Gastrocnemius medialis (tissue), 4 donors: ENCODE data around the gene STX12. TPM values are rescaled to one million over a fixed set of nuclear protein-coding genes. Genes with fewer than 3 reads are reported as not detected.

Experiments used
- ATAC-seq, 2 donors: fragments of 150-250 bp; one replicate each; pipeline ENCODE4 v1.9.1; 2016
- DNase-seq, 2 donors: peaks; one replicate each; pipeline ENCODE4 v3.0.0-alpha.2; 2019
- H3K27ac ChIP-seq, 4 donors: fragments of 200-600 bp; sonication (generic); 1 replicate in 1 of 4; 2 replicates in 3 of 4; pipeline ENCODE4 v1.5.1; 2016 to 2018; ENCODE audit warnings: mild to moderate bottlenecking in 2 of 4, moderate library complexity in 1 of 4
- H3K27me3 ChIP-seq, 3 donors: fragments of 200-600 bp; sonication (generic) in 2 of 3; 1 replicate in 1 of 3; 2 replicates in 2 of 3; pipeline versions ENCODE4 v1.5.1 to v1.6.0; 2016 to 2019; ENCODE audit warnings: mild to moderate bottlenecking in 1 of 3, moderate library complexity in 1 of 3
- H3K36me3 ChIP-seq, 2 donors: fragments of 200-600 bp; sonication (generic) in 1 of 2; one replicate each; pipeline ENCODE4 v1.5.1; 2017 to 2018
- H3K4me1 ChIP-seq, 2 donors: fragments of 200-600 bp; sonication (generic) in 1 of 2; one replicate each; pipeline ENCODE4 v1.5.1; 2016 to 2017; ENCODE audit warnings: mild to moderate bottlenecking in 2 of 2
- H3K4me3 ChIP-seq, 4 donors: fragments of 200-600 bp; sonication (generic) in 3 of 4; 1 replicate in 1 of 4; 2 replicates in 3 of 4; pipeline ENCODE4 v1.5.1; 2016 to 2019; ENCODE audit warnings: mild to moderate bottlenecking in 2 of 4
- H3K9me3 ChIP-seq, 3 donors: fragments of 200-600 bp; sonication (generic) in 2 of 3; 1 replicate in 1 of 3; 2 replicates in 2 of 3; pipeline ENCODE4 v1.5.1; 2016 to 2019
- POLR2A ChIP-seq, 2 donors: fragments of 450-650 bp; IDR thresholded peaks; one replicate each; pipeline ENCODE4 v1.6.1; 2017; ENCODE audit warnings: antibody characterized with exemption in 2 of 2, mild to moderate bottlenecking in 2 of 2, moderate library complexity in 2 of 2
- in situ Hi-C, 4 donors: fragments of 200-750 bp; cut with MboI; loops; one replicate each; pipeline versions ENCODE4 v1.15.0 to v1.8.0; 2017; ENCODE audit warnings: low sequenced_read_pairs in 4 of 4
- intact Hi-C: fragments of 100-400 bp; cut with DNase I; formaldehyde crosslinking; loops from one replicate; pipeline ENCODE4 v1.15.1; 2023; ENCODE audit warnings: low total_unique reads
- total RNA-seq, 4 donors: library from RNA; depleted of rRNA; stranded (reverse); fragments of >200 nt; gene quantifications; one replicate each; pipeline versions ENCODE4 v1.1.0 to v1.2.3, GENCODE V29; 2016
- TF ChIP-seq, protein P1 (sequence below), 5 experiments: fragments of 450-650 bp in 3 of 5; fragments of 200-600 bp in 2 of 5; sonication (generic) in 2 of 5; IDR thresholded peaks in 4 of 5; conservative IDR thresholded peaks in 1 of 5; 1 replicate in 4 of 5; 2 replicates in 1 of 5; pipeline ENCODE4 v1.5.1; 2016 to 2019; ENCODE audit warnings: antibody characterized with exemption in 5 of 5, mild to moderate bottlenecking in 3 of 5, moderate library complexity in 3 of 5

The STX12 gene
- total RNA-seq, 4 donors from 2014 or later, result 19.2 to 71.6 (median 31.2) TPM

DNA sequence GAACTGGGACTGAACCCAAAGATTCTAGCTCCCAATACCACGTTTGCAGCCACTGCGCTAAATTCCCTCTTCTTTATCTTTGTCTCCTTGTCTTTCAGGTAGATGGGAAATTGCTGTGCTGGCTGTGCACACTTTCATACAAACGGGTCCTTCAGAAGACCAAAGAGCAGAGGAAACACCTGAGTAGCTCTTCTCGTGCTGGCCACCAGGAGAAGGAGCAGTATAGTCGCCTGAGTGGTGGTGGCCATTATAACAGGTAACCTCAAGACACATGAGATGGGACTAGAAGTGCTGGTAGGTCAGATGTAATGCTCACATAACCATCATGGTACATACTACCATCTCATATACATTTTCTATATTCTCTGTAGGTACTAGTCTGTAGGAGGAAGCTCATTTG, 28.5 kb upstream of the STX12 start:
- in situ Hi-C loops (no loop called here), intact Hi-C loops (no loop called here)
- H3K4me1 ChIP-seq, result no peaks in the 10 kb centered on the region
- peaks cover 0 to 50% of the 10 kb centered on the region in 2 donors for H3K36me3 ChIP-seq
- no peaks in the 10 kb centered on the region for H3K27me3 ChIP-seq
- ATAC-seq, result no peak
- DNase-seq, result no peak
- no peaks in the 10 kb centered on the region for H3K9me3 ChIP-seq
- no peak overlapping the region for H3K27ac ChIP-seq
- TF ChIP-seq, protein P1, sequence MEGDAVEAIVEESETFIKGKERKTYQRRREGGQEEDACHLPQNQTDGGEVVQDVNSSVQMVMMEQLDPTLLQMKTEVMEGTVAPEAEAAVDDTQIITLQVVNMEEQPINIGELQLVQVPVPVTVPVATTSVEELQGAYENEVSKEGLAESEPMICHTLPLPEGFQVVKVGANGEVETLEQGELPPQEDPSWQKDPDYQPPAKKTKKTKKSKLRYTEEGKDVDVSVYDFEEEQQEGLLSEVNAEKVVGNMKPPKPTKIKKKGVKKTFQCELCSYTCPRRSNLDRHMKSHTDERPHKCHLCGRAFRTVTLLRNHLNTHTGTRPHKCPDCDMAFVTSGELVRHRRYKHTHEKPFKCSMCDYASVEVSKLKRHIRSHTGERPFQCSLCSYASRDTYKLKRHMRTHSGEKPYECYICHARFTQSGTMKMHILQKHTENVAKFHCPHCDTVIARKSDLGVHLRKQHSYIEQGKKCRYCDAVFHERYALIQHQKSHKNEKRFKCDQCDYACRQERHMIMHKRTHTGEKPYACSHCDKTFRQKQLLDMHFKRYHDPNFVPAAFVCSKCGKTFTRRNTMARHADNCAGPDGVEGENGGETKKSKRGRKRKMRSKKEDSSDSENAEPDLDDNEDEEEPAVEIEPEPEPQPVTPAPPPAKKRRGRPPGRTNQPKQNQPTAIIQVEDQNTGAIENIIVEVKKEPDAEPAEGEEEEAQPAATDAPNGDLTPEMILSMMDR (IDR thresholded peaks at IDR 0.05 in 4 of 5, conservative IDR thresholded peaks at IDR 0.05 in 1 of 5), result no peak
- no peak for TF ChIP-seq POLR2A (IDR thresholded peaks at IDR 0.05)
- H3K4me3 ChIP-seq, result no peak overlapping the region

DNA sequence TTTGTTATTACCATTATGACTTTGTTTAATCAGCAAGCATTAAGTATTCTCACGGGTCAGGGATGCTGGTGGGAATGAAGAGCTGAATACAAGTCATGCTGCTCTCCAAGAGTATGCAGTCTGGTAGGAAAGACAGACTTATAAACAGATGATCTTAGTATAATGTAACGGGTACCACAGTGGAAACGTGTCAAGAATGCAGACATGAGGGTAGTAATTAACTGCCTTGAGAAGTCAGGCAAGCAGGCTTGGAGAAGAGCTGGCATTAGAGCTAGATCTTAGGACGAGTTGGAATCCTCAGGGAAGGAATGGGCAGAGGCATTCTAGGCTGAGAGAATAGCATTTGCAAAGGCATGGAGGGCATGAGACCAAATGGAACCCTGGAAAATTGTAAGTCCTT, 27.6 kb upstream of the STX12 start:
- in situ Hi-C loops (no loop called here), intact Hi-C loops (no loop called here)
- no peak overlapping the region for H3K4me3 ChIP-seq
- peaks cover 0 to 57% of the 10 kb centered on the region in 2 donors for H3K36me3 ChIP-seq
- TF ChIP-seq, protein P1 (IDR thresholded peaks at IDR 0.05 in 4 of 5, conservative IDR thresholded peaks at IDR 0.05 in 1 of 5), result no peak
- TF ChIP-seq POLR2A (IDR thresholded peaks at IDR 0.05), result no peak
- no peaks in the 10 kb centered on the region for H3K27me3 ChIP-seq
- ATAC-seq (no peak), DNase-seq (no peak)
- H3K4me1 ChIP-seq, result peaks cover 0 to 3% of the 10 kb centered on the region in 2 donors
- H3K27ac ChIP-seq, result no peak overlapping the region
- no peaks in the 10 kb centered on the region for H3K9me3 ChIP-seq

DNA sequence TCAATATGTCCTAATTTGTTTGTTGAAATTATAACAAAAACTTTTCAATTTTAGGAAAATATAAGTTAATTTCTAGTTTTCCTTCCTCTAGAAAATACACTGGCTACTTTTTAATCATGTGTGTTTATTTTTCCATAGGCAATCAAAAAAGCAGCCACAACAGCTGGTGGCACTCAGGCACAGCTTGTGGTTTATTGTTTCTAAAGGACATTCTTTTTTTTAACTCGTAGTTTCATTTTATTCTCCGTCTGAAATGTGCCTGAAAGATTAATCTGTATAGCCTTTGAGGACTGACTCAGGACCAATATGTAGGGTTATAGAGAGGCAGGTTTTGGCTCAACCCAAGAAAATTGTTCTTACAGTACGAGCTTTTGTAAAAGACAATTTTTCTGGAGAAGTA, 20.7 kb upstream of the STX12 start:
- in situ Hi-C loops (no loop called here), intact Hi-C loops (no loop called here)
- H3K4me1 ChIP-seq, result peaks cover 12 to 19% of the 10 kb centered on the region in 2 donors
- H3K9me3 ChIP-seq, result no peaks in the 10 kb centered on the region
- H3K36me3 ChIP-seq, result peaks cover 0 to 38% of the 10 kb centered on the region in 2 donors
- no peak overlapping the region for H3K27ac ChIP-seq
- TF ChIP-seq, protein P1 (IDR thresholded peaks at IDR 0.05 in 4 of 5, conservative IDR thresholded peaks at IDR 0.05 in 1 of 5), result no peak
- TF ChIP-seq POLR2A (IDR thresholded peaks at IDR 0.05), result no peak
- no peak overlapping the region for H3K4me3 ChIP-seq
- H3K27me3 ChIP-seq, result no peaks in the 10 kb centered on the region
- ATAC-seq, result no peak
- no peak for DNase-seq

DNA sequence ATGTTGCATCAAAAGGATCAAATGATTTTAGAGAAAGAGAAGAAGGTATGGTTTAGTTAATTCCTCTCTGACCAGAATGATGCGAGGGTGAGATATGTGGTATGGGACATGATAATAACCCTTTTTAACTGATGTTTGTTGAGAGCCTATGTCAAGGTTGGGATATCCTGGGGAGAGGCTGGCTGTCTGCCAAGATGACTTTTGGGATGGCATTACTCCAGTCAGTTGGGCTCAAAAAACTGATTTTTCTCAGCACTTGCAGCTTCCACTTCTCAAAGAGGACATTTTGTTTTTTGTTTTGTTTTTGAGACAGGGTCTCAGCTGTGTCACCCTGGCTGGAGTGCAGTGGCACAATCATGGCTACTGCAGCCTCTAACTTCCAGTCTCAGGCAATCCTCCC, 17.7 kb upstream of the STX12 start:
- no peak for ATAC-seq
- no peak overlapping the region for H3K4me3 ChIP-seq
- intact Hi-C loops (no loop called here), in situ Hi-C loops (no loop called here)
- peaks cover 0 to 46% of the 10 kb centered on the region in 2 donors for H3K36me3 ChIP-seq
- peak overlapping the region; percentile 24 to 90 (median 69) for H3K27ac ChIP-seq
- TF ChIP-seq, protein P1 (IDR thresholded peaks at IDR 0.05 in 4 of 5, conservative IDR thresholded peaks at IDR 0.05 in 1 of 5), result no peak
- no peak for TF ChIP-seq POLR2A (IDR thresholded peaks at IDR 0.05)
- no peak for DNase-seq
- no peaks in the 10 kb centered on the region for H3K9me3 ChIP-seq
- peaks cover 12 to 17% of the 10 kb centered on the region in 2 donors for H3K4me1 ChIP-seq
- H3K27me3 ChIP-seq, result no peaks in the 10 kb centered on the region

DNA sequence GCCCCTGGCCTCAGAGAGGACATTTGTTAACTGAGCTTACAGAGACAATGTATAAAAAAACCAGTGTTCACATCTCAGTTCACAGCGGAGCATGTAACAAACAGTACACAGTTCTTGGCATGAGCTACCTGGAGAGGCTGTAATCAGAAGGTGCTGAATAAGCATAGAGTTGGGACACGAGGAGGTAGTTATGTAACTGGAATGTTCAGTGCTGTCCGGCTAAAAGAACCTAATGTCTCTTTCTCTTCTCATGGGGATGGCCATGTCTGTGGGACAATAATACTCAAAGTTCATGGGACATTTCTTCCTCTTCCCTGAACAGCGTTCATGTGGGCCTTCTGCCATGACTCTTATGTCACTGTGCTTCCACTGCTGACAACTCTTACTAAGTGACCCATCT, 17.2 kb upstream of the STX12 start:
- H3K9me3 ChIP-seq, result no peaks in the 10 kb centered on the region
- peaks cover 12 to 13% of the 10 kb centered on the region in 2 donors for H3K4me1 ChIP-seq
- H3K36me3 ChIP-seq, result peaks cover 0 to 43% of the 10 kb centered on the region in 2 donors
- H3K4me3 ChIP-seq, result no peak overlapping the region
- in situ Hi-C loops, result no loop called here
- H3K27me3 ChIP-seq, result no peaks in the 10 kb centered on the region
- intact Hi-C loops, result no loop called here
- TF ChIP-seq, protein P1 (IDR thresholded peaks at IDR 0.05 in 4 of 5, conservative IDR thresholded peaks at IDR 0.05 in 1 of 5), result no peak
- no peak for TF ChIP-seq POLR2A (IDR thresholded peaks at IDR 0.05)
- DNase-seq (peak; percentile 61 to 65), ATAC-seq (peak; percentile 98 to 99)
- peak overlapping the region; percentile 24 to 90 (median 69) for H3K27ac ChIP-seq
